Aorta (tissue), 5 donors: ENCODE data around the gene WDR5. TPM values are rescaled to one million over a fixed set of nuclear protein-coding genes. Genes with fewer than 3 reads are reported as not detected.
A peak's percentile ranks its signal among the peaks of the same experiment; 100 is the strongest.

Experiments used
- ATAC-seq: fragments of 200-7000 bp; cut with Tn5 transposase; one replicate; pipeline ENCODE4 v1.9.1; 2022; ENCODE audit warnings: moderate library complexity; ENCODE audit not compliant: low FRiP score
- DNase-seq, 2 donors: peaks; one replicate each; pipeline ENCODE4 v3.0.0-alpha.2; 2020
- H3K27ac ChIP-seq, 2 donors: one replicate each; pipeline ENCODE4 v1.5.1; 2013; ENCODE audit warnings: low read length in 2 of 2, mild to moderate bottlenecking in 2 of 2, moderate library complexity in 2 of 2, control low read depth in 1 of 2, inconsistent platforms in 1 of 2, low read depth in 1 of 2
- H3K27me3 ChIP-seq, 2 donors: one replicate each; pipeline ENCODE4 v1.6.1; 2013; ENCODE audit warnings: control low read depth in 1 of 2, low read length in 1 of 2, mild to moderate bottlenecking in 1 of 2, moderate library complexity in 1 of 2; ENCODE audit not compliant: insufficient read depth in 2 of 2, control insufficient read depth in 1 of 2
- H3K36me3 ChIP-seq, 2 donors: one replicate each; pipeline ENCODE4 v1.6.1; 2013; ENCODE audit warnings: control low read depth in 1 of 2, low read length in 1 of 2, mild to moderate bottlenecking in 1 of 2; ENCODE audit not compliant: insufficient read depth in 2 of 2, control insufficient read depth in 1 of 2
- H3K4me1 ChIP-seq, 2 donors: one replicate each; pipeline ENCODE4 v1.6.1; 2013; ENCODE audit warnings: low read length in 2 of 2, control low read depth in 1 of 2, mild to moderate bottlenecking in 1 of 2, moderate library complexity in 1 of 2; ENCODE audit not compliant: insufficient read depth in 2 of 2, control insufficient read depth in 1 of 2
- H3K4me3 ChIP-seq, 2 donors: one replicate each; pipeline ENCODE4 v1.5.1; 2013; ENCODE audit warnings: low read length in 2 of 2, control low read depth in 1 of 2, mild to moderate bottlenecking in 1 of 2
- H3K9me3 ChIP-seq: one replicate; pipeline ENCODE4 v1.6.1; 2013; ENCODE audit warnings: mild to moderate bottlenecking, low read length; ENCODE audit not compliant: control insufficient read depth
- WGBS, 2 donors: extraction: QIAGEN DNeasy Blood & Tissue Kit; methylation state at CpG; one replicate each; pipeline ENCODE4 v1.1.7; 2013; 5-methylcytosine and 5-hydroxymethylcytosine counted together
- intact Hi-C, 2 donors: fragments of 100-400 bp; cut with DNase I; formaldehyde crosslinking; loops; one replicate each; pipeline versions ENCODE4 v1.14.2 to v1.15.0; 2022
- polyA plus RNA-seq, 2 donors: library from polyadenylated mRNA; stranded (reverse); fragments of 200-250 nt; gene quantifications; one replicate each; pipeline ENCODE4 v1.2.3, GENCODE V29; 2013
- total RNA-seq, 2 donors: library from RNA; stranded (reverse); fragmentation: NEBNext Ultra II Directional; extraction: Animal tissue kit (Norgen Biotek cat#: 25700); gene quantifications; one replicate each; pipeline ENCODE4 v1.2.1, GENCODE V29; 2021
- donor health status: healthy with polysubstance abuse.
- donor health status: Bipolar disorder and iron deficiency.
- donor health status: DM: no; HTN: no; CAD: no.
- donor health status: DM: no; HTN: no; CAD: no.
- donor health status: DM: yes; HTN: yes; CAD: no.

WDR5 gene
- total and polyA plus RNA-seq, 4 donors, result 11.5 to 25.1 (median 15.2) TPM

- Histone ChIP-seq H3K9me3 (no peaks in the 10 kb centered on the region), H3K4me1 (no peaks in the 10 kb centered on the region), H3K27ac (no peak overlapping the region), H3K36me3 (peaks cover 1 to 18% of the 10 kb centered on the region in 2 donors), H3K27me3 (no peaks in the 10 kb centered on the region), H3K4me3 (no peak overlapping the region)
- intact Hi-C loops, result loop anchor here (5.0 to 10.0 kb wide), 2 partner anchors 488 to 495 kb away; no protein-coding TSS in a partner anchor
- WGBS, 2 donors, result 85 to 94% methylated on average over 20 of the region's 20 CpGs
- peak in 1 of 2 donors; percentile 74 for DNase-seq
- ATAC-seq, result no peak
Observed at GRCh38 chr9:134159566-134160245, 23.8 kb downstream of the WDR5 start.

GRCh38 chr9:134161647-134162046 lies 25.8 kb downstream of the WDR5 start:
- intact Hi-C loops, result loop anchor here (2.0 to 10.0 kb wide), 3 partner anchors 25 to 493 kb away; partner anchors contain the start of gene WDR5 (in 1 of the 2)
- WGBS, 2 donors, result 89% methylated on average over 14 of the region's 14 CpGs

GRCh38 chr9:134162212-134162775 lies 26.4 kb downstream of the WDR5 start:
- Histone ChIP-seq H3K36me3 (peaks cover 0 to 5% of the 10 kb centered on the region in 2 donors), H3K27me3 (no peaks in the 10 kb centered on the region), H3K9me3 (no peaks in the 10 kb centered on the region), H3K27ac (no peak overlapping the region), H3K4me3 (no peak overlapping the region), H3K4me1 (no peaks in the 10 kb centered on the region)
- DNase-seq (no peak), ATAC-seq (no peak)
- WGBS, 2 donors, result 93 to 97% methylated on average over 9 of the region's 9 CpGs
- intact Hi-C loops, result loop anchor here (2.0 to 10.0 kb wide), 3 partner anchors 25 to 493 kb away; partner anchors contain the start of gene WDR5 (in 1 of the 2)

More at GRCh38 chr9:134161647-134162046, 25.8 kb downstream of the WDR5 start:
- no peaks in the 10 kb centered on the region for H3K4me1 ChIP-seq
- no peaks in the 10 kb centered on the region for H3K27me3 ChIP-seq
- DNase-seq (peak in 1 of 2 donors; percentile 72), ATAC-seq (no peak)
- H3K9me3 ChIP-seq, result no peaks in the 10 kb centered on the region
- H3K4me3 ChIP-seq, result no peak overlapping the region
- peaks cover 0 to 10% of the 10 kb centered on the region in 2 donors for H3K36me3 ChIP-seq
- H3K27ac ChIP-seq, result no peak overlapping the region

GRCh38 chr9:134162926-134163370 lies 27.1 kb downstream of the WDR5 start:
- no peak for ATAC-seq
- peak overlapping the region in 1 of 2 donors; percentile 72 for H3K27ac ChIP-seq
- H3K27me3 ChIP-seq, result no peaks in the 10 kb centered on the region
- intact Hi-C loops, result loop anchor here (2.0 to 10.0 kb wide), 3 partner anchors 26 to 492 kb away; partner anchors contain the start of gene WDR5 (in 1 of the 2)
- H3K9me3 ChIP-seq, result no peaks in the 10 kb centered on the region
- H3K4me1 ChIP-seq, result no peaks in the 10 kb centered on the region
- H3K36me3 ChIP-seq, result no peaks in the 10 kb centered on the region
- DNase-seq, result no peak
- no peak overlapping the region for H3K4me3 ChIP-seq
- WGBS, 2 donors, result 43 to 44% methylated on average over 23 to 24 of the region's 24 CpGs

- 1% methylated on average over 79 to 80 of the region's 80 CpGs for WGBS, 2 donors
- peak overlapping the region; percentile 57 to 72 for H3K27ac ChIP-seq
- intact Hi-C loops, result loop anchor here (2.0 to 10.0 kb wide), 3 partner anchors 27 to 491 kb away; partner anchors contain the start of gene WDR5 (in 1 of the 2)
- no peaks in the 10 kb centered on the region for H3K9me3 ChIP-seq
- ATAC-seq (no peak), DNase-seq (peak; percentile 81 to 89)
- H3K36me3 ChIP-seq, result no peaks in the 10 kb centered on the region
- H3K4me1 ChIP-seq, result no peaks in the 10 kb centered on the region
- H3K4me3 ChIP-seq, result no peak overlapping the region
- no peaks in the 10 kb centered on the region for H3K27me3 ChIP-seq
Observed at GRCh38 chr9:134163371-134164196, 27.7 kb downstream of the WDR5 start.

GRCh38 chr9:134164879-134165278 lies 29.0 kb downstream of the WDR5 start:
- Histone ChIP-seq H3K9me3 (no peaks in the 10 kb centered on the region), H3K27ac (no peak overlapping the region), H3K27me3 (no peaks in the 10 kb centered on the region), H3K4me1 (no peaks in the 10 kb centered on the region), H3K36me3 (no peaks in the 10 kb centered on the region), H3K4me3 (no peak overlapping the region)
- WGBS, 2 donors, result 0% methylated on average over 50 of the region's 50 CpGs
- ATAC-seq (no peak), DNase-seq (no peak)
- intact Hi-C loops, result loop anchor here (5.0 to 10.0 kb wide), 2 partner anchors 482 to 490 kb away; no protein-coding TSS in a partner anchor

GRCh38 chr9:134165357-134166315 lies 29.8 kb downstream of the WDR5 start:
- Histone ChIP-seq H3K4me1 (no peaks in the 10 kb centered on the region), H3K27ac (no peak overlapping the region), H3K36me3 (no peaks in the 10 kb centered on the region), H3K9me3 (no peaks in the 10 kb centered on the region), H3K27me3 (no peaks in the 10 kb centered on the region), H3K4me3 (no peak overlapping the region)
- 36 to 38% methylated on average over 29 of the region's 29 CpGs for WGBS, 2 donors
- no peak for ATAC-seq
- peak; percentile 67 to 77 for DNase-seq
- intact Hi-C loops, result loop anchor here in 1 of 2 donors (10.0 kb wide), 1 partner anchor 489 kb away; no protein-coding TSS in a partner anchor
